GM12875 (cell line): ENCODE measurements around the gene COL25A1.

Experiments
- H3K4me3 ChIP-seq: one replicate; pipeline ENCODE4 v1.5.1; 2011; ENCODE audit warnings: low read depth, low read length, control low read depth
- TF ChIP-seq, protein P1 (sequence below): IDR thresholded peaks from 2 replicates; pipeline ENCODE4 v1.5.1; 2011; ENCODE audit warnings: low read depth, mild to moderate bottlenecking, control low read depth, inconsistent platforms, low read length, moderate library complexity, borderline replicate concordance; ENCODE audit not compliant: insufficient read depth

Gene COL25A1

DNA sequence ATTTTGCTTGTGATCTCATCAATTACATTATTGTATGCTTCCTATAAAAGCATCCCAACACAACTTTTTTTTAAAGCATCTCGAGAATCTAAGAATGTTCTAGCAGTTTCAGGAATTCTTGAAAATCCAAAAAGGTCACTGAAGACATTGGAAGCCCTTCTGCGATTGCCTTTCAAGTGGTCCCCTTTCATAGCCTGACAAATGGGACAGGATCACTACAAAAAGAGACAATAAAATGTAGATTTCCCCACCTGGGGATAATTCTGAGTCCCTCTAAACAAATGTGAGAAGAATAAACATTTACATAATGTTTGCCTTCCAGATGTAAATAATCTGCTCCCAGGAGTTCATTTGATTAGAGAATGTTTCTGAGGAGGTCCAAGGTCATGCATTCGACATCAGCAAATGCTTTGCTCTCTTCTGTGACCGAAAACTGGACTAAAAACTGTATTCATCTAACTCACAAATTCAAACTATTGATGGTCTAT lies 116.0 kb downstream of the COL25A1 start:
- TF ChIP-seq, protein P1, sequence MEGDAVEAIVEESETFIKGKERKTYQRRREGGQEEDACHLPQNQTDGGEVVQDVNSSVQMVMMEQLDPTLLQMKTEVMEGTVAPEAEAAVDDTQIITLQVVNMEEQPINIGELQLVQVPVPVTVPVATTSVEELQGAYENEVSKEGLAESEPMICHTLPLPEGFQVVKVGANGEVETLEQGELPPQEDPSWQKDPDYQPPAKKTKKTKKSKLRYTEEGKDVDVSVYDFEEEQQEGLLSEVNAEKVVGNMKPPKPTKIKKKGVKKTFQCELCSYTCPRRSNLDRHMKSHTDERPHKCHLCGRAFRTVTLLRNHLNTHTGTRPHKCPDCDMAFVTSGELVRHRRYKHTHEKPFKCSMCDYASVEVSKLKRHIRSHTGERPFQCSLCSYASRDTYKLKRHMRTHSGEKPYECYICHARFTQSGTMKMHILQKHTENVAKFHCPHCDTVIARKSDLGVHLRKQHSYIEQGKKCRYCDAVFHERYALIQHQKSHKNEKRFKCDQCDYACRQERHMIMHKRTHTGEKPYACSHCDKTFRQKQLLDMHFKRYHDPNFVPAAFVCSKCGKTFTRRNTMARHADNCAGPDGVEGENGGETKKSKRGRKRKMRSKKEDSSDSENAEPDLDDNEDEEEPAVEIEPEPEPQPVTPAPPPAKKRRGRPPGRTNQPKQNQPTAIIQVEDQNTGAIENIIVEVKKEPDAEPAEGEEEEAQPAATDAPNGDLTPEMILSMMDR, result no peak
- H3K4me3 ChIP-seq, result no peak overlapping the region

DNA sequence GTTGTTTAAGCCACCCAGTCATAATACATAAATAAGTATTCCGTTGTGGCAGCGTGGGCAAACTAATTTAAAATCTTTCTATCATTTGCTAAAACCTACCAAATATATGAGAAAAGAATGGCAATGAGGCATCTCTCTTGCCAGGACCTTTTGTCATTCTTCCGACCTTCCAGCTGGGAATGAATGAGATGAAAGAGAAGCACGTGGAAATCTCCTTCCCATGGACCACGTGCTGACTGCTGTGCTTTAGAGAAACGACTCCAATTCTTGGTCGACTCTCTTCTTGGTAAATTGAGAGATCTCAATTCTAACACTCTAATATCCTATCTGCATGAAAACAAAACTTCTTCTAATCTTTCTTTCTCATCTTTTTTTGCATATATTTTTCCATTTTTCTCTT lies 116.5 kb downstream of the COL25A1 start:
- TF ChIP-seq, protein P1, result no peak
- no peak overlapping the region for H3K4me3 ChIP-seq

DNA sequence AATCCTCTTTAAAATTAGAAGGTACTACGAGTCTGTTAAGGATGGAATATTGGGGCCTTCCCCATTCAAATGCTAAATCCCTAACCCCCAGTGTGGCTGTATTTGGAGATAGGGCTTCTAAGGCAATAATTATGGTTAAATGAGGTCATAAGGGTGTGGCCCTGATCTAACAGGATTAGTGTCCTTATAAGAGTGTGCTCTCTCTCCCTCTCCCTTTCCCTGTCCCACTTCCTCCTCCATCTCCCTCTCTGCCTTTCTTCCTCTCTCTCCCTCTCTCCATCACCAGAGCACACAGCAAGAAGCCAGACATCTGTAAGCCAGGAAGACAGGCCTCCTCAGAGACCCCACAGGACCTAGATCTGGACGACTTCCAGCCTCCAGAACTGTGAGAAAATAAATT lies 116.9 kb downstream of the COL25A1 start:
- no peak overlapping the region for H3K4me3 ChIP-seq
- TF ChIP-seq, protein P1, result no peak

DNA sequence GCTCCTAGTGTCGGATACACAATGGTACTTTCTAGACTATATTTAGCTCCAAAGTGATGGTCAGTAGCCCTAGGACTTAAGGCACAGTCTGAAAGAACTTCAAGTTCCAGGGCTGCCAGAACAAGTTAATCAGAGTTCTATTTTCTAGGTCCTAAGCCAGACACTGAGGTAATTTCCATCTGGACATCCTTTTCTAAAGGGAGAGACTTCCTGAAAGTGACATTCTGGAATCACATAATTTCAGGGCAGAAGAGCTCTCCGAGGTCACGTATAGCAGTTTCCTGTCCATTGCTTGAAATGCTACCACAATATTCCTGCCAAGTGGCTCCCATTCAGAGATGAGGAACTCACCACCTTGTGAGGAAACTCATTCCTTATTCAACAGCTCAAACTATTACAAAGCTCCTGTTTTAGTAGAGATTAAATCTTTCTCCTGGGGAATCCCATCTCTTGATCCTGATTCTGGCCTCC lies 117.9 kb downstream of the COL25A1 start:
- H3K4me3 ChIP-seq, result no peak overlapping the region
- TF ChIP-seq, protein P1, result no peak

DNA sequence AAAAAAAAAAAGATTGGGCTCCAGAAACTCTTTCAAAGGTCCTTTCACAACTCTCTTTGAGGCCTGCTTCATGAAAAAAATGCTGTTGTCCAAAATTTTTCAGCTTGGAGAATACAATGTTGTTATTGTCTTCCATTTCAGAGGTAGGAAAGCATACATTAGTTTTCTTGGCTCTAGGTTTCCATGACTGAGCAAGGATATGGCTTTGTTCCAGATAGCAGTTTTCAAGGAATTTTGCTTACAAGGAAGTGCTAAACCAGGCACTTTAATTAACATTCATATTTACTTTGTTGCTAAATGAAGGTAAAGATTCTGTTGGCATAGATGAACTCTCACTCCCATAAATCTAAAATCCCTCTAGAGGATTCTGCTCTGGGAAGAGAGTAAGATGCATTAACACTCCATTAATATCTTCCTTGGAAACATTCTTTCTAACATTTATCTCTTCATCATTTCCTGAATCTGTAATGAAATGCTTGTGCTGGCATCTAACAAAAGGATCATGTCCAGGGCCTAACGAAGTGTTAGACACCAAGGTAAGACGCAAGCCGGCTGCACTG lies 118.4 kb downstream of the COL25A1 start:
- TF ChIP-seq, protein P1, result no peak
- H3K4me3 ChIP-seq, result no peak overlapping the region

DNA sequence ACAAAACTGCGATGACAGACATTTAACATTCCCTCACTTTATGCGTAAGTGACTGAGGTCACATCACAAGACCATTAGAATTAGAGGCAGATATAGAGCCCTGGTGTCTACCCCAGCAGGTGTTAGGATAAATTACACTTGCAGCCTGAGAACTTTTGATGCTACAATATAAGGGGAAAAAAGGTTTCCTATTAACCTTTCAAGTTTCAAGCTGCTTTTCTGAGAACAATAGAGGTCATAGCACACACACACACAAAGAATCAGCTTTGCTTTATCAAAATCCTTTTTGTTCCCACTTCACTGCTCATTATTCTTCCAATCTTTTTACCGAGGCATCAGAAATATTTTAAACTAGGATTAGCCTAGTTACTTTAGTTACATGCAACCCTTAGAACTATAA lies 119.8 kb downstream of the COL25A1 start:
- H3K4me3 ChIP-seq, result no peak overlapping the region
- TF ChIP-seq, protein P1, result no peak

DNA sequence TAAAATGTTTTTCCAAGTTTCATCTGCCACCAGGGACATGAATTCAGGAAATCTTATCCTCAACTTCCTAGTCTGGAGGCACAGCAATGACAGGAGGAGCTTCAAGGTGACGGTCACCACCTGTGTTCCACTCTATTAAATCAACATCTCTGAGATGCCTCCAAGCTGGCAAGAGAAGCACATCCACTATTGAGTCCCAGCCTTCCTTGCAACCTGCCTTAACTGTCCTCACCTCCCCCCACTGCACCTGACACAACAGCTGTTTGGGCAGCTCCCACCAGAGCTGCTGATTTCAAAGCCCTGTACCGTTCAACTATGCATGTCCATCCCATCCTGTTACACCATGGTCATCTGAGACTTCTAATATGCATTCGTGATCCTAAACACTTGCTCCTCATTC lies 123.4 kb downstream of the COL25A1 start:
- no peak overlapping the region for H3K4me3 ChIP-seq
- TF ChIP-seq, protein P1, result no peak
